AG09319 (cell line): ENCODE results near the gene THSD7B.

ENCODE experiments used
- DNase-seq: peaks from one replicate; pipeline ENCODE4 v3.0.0-alpha.2; 2010; ENCODE audit warnings: low read depth; ENCODE audit errors: extremely low read depth
- CTCF ChIP-seq: IDR thresholded peaks from 2 replicates; pipeline ENCODE4 v1.5.1; 2011; ENCODE audit warnings: low read depth, mild to moderate bottlenecking, inconsistent platforms, low read length, moderate library complexity

Gene THSD7B

GRCh38 chr2:137500599-137500998 is 735.3 kb downstream of the THSD7B start:
- DNase-seq, result no peak
- no peak for TF ChIP-seq CTCF

GRCh38 chr2:137507237-137507636 is 741.9 kb downstream of the THSD7B start:
- no peak for TF ChIP-seq CTCF
- DNase-seq, result no peak

- no peak for DNase-seq
- no peak for TF ChIP-seq CTCF
Observed at GRCh38 chr2:137508739-137509384, 743.5 kb downstream of the THSD7B start.

- TF ChIP-seq CTCF, result no peak
- DNase-seq, result no peak
Observed at GRCh38 chr2:137511526-137511925, 746.2 kb downstream of the THSD7B start.

- no peak for DNase-seq
- TF ChIP-seq CTCF, result no peak
Observed at GRCh38 chr2:137521653-137522619, 756.6 kb downstream of the THSD7B start.

GRCh38 chr2:137522620-137523011 is 757.3 kb downstream of the THSD7B start:
- no peak for TF ChIP-seq CTCF
- DNase-seq, result no peak

- DNase-seq, result no peak
Observed at GRCh38 chr2:137523931-137524330, 758.6 kb downstream of the THSD7B start.

More at GRCh38 chr2:137523931-137524330, 758.6 kb downstream of the THSD7B start:
- TF ChIP-seq CTCF, result no peak
